ENCODE results near the gene ERGIC1.

The ERGIC1 gene

DNA sequence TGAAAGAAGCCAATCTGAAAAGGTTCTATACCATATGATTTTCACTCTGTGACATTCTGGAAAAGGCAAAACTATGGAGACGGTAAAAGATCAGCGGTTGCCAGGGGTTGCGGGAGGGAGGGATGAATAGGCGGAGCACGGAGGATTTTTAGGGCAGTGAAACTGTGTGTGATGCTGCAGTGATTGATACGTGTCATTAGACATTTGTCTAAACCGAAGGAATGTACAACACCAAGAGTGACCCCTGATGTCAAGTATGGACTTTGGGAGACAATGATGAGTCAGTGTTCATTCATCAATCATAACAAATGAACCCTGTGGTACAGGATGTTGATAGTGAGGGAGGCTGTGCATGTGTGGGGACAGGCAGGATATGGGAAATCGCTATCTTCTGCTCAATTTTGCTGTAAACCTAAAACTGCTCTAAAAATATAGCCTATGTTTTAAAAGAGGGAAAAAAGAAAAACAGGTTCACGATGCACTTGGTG lies 34.4 kb downstream of the ERGIC1 start:
- no peaks in the 10 kb centered on the region for H3K4me1 ChIP-seq (ENCODE audit: low read depth, poor library complexity, severe bottlenecking)
- H3K79me2 ChIP-seq (ENCODE audit: insufficient read depth, low read depth): peaks cover 9% of the 10 kb centered on the region; the same call in 1 of the 2 replicates
- no peaks in the 10 kb centered on the region for H3K27me3 ChIP-seq (ENCODE audit: insufficient read depth, low read depth)
- no peak overlapping the region for H2AFZ ChIP-seq (ENCODE audit: low read depth)
- H3K36me3 ChIP-seq (ENCODE audit: insufficient read depth): no peaks in the 10 kb centered on the region
- H3K4me3 ChIP-seq (IDR thresholded peaks at IDR 0.05; ENCODE audit: insufficient read depth, low read depth, low read length): no peak overlapping the region
- H3K4me2 ChIP-seq: no peak overlapping the region
- no peak overlapping the region for H3K27ac ChIP-seq
- H3K9ac ChIP-seq: no peak overlapping the region
- TF ChIP-seq, protein P1, sequence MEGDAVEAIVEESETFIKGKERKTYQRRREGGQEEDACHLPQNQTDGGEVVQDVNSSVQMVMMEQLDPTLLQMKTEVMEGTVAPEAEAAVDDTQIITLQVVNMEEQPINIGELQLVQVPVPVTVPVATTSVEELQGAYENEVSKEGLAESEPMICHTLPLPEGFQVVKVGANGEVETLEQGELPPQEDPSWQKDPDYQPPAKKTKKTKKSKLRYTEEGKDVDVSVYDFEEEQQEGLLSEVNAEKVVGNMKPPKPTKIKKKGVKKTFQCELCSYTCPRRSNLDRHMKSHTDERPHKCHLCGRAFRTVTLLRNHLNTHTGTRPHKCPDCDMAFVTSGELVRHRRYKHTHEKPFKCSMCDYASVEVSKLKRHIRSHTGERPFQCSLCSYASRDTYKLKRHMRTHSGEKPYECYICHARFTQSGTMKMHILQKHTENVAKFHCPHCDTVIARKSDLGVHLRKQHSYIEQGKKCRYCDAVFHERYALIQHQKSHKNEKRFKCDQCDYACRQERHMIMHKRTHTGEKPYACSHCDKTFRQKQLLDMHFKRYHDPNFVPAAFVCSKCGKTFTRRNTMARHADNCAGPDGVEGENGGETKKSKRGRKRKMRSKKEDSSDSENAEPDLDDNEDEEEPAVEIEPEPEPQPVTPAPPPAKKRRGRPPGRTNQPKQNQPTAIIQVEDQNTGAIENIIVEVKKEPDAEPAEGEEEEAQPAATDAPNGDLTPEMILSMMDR (conservative IDR thresholded peaks at IDR 0.05; ENCODE audit: low read depth, low read length): no peak
- H4K20me1 ChIP-seq (ENCODE audit: insufficient read depth): peaks cover 8% of the 10 kb centered on the region; the same call in 1 of the 2 replicates

DNA sequence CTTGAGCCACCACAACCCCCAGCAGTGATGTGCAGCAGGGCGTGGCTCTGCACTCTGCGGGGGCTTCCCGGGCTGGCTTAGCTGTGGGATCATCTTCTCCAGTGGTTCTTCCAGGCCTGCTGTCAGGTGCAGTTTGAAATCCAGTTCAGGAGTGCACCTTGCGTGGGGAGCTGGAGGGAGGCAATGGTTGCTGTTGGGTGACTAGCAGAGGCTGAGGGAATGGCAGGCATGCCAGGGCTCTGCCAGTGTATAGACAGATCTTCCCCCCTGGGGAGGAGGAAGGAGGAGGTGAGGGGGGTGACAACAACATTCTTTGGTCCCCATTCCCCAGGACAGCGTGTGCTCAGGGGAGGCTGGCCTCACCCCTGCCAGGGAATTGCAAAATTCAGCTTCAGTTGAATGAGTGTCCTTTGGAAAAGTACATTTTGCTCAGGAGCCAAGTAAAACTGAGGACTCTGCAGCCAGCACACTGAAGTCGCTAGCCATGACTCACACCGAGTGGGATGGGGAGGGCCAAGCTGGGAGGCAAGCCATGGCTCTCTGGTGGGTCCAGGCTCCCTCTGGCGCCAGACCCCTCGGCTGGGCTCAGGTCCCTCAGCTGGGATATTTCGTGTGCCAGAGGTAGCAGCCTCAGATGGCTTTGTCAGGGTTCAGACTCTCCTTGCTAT lies 35.0 kb downstream of the ERGIC1 start:
- Histone ChIP-seq H3K27me3 (ENCODE audit: insufficient read depth, low read depth) (no peaks in the 10 kb centered on the region), H3K4me3 (IDR thresholded peaks at IDR 0.05; ENCODE audit: insufficient read depth, low read depth, low read length) (no peak overlapping the region), H3K36me3 (ENCODE audit: insufficient read depth) (no peaks in the 10 kb centered on the region), H3K9ac (no peak overlapping the region), H3K4me1 (ENCODE audit: low read depth, poor library complexity, severe bottlenecking) (no peaks in the 10 kb centered on the region), H3K27ac (no peak overlapping the region), H4K20me1 (ENCODE audit: insufficient read depth) (peaks cover 8% of the 10 kb centered on the region; the same call in 1 of the 2 replicates), H3K4me2 (no peak overlapping the region), H2AFZ (ENCODE audit: low read depth) (no peak overlapping the region), H3K79me2 (ENCODE audit: insufficient read depth, low read depth) (peaks cover 9% of the 10 kb centered on the region; the same call in 1 of the 2 replicates)
- TF ChIP-seq, protein P1 (conservative IDR thresholded peaks at IDR 0.05; ENCODE audit: low read depth, low read length): no peak

DNA sequence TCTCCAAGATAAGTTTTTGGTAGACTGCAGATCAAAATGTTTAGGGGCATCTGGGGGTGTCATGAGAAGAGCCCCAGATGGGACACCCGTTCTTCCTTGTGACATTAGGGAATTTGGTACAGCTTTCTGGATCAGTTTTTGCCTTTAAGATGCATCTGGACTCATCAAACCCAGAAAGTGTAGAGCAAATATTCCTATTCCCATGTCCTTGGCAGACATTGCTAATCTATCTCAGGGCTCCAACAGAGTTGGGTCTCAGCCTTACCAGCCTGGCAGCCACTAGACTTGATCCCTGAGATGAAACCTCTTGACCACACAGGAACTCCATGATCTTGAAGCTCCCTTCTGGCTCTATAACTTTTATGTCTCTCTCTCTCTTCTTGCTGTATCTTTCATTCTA lies 35.6 kb downstream of the ERGIC1 start:
- no peaks in the 10 kb centered on the region for H3K36me3 ChIP-seq (ENCODE audit: insufficient read depth)
- no peak overlapping the region for H3K4me3 ChIP-seq (IDR thresholded peaks at IDR 0.05; ENCODE audit: insufficient read depth, low read depth, low read length)
- H4K20me1 ChIP-seq (ENCODE audit: insufficient read depth): peaks cover 8% of the 10 kb centered on the region; the same call in 1 of the 2 replicates
- H3K9ac ChIP-seq: no peak overlapping the region
- no peaks in the 10 kb centered on the region for H3K27me3 ChIP-seq (ENCODE audit: insufficient read depth, low read depth)
- H3K79me2 ChIP-seq (ENCODE audit: insufficient read depth, low read depth): peaks cover 9% of the 10 kb centered on the region; the same call in 1 of the 2 replicates
- H3K27ac ChIP-seq: no peak overlapping the region
- H2AFZ ChIP-seq (ENCODE audit: low read depth): no peak overlapping the region
- TF ChIP-seq, protein P1 (conservative IDR thresholded peaks at IDR 0.05; ENCODE audit: low read depth, low read length): no peak
- H3K4me1 ChIP-seq (ENCODE audit: low read depth, poor library complexity, severe bottlenecking): no peaks in the 10 kb centered on the region
- no peak overlapping the region for H3K4me2 ChIP-seq

DNA sequence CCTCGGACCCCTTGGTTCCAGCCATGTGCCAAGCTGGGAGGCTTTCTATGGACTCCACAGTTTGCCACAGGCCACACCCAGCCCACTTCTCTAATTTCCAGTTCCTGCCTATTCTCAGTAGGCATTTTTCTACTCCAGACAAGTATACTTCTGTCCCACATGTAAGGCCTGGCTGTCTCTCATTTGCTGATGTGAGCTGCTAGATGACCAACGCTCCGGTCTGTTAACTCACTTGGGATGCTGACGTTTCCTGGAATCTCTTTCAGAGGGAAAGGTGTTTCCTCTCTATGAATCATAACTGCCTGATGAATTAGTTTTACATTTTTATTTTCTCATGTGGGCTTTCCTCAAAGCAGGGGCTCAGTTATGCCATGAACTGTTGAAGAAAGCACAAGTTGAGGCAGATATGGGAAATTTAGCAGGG lies 36.3 kb downstream of the ERGIC1 start:
- H3K4me3 ChIP-seq (IDR thresholded peaks at IDR 0.05; ENCODE audit: insufficient read depth, low read depth, low read length): no peak overlapping the region

More for the DNA sequence above, 36.3 kb downstream of the ERGIC1 start:
- Histone ChIP-seq H3K27ac (no peak overlapping the region), H3K36me3 (ENCODE audit: insufficient read depth) (no peaks in the 10 kb centered on the region), H3K4me2 (no peak overlapping the region), H3K9ac (no peak overlapping the region), H3K4me1 (ENCODE audit: low read depth, poor library complexity, severe bottlenecking) (no peaks in the 10 kb centered on the region), H3K27me3 (ENCODE audit: insufficient read depth, low read depth) (no peaks in the 10 kb centered on the region), H4K20me1 (ENCODE audit: insufficient read depth) (peaks cover 8% of the 10 kb centered on the region; the same call in 1 of the 2 replicates), H2AFZ (ENCODE audit: low read depth) (no peak overlapping the region), H3K79me2 (ENCODE audit: insufficient read depth, low read depth) (peaks cover 9% of the 10 kb centered on the region; the same call in 1 of the 2 replicates)
- TF ChIP-seq, protein P1 (conservative IDR thresholded peaks at IDR 0.05; ENCODE audit: low read depth, low read length): no peak

Data from KMS-11 (cell line).